Esophagus muscularis mucosa (tissue), 3 donors: Measurements from ENCODE around the gene TBC1D5.

ENCODE experiments used
- POLR2A ChIP-seq: fragments of 450-650 bp; IDR thresholded peaks from one replicate; pipeline ENCODE4 v1.6.1; 2017; ENCODE audit warnings: antibody characterized with exemption, moderate library complexity, mild to moderate bottlenecking, low read depth
- POLR2AphosphoS5 ChIP-seq, 2 donors: sonication (generic); formaldehyde crosslinking; IDR thresholded peaks; one replicate each; pipeline ENCODE4 v1.6.1; 2017; ENCODE audit warnings: antibody characterized with exemption in 2 of 2
- TF ChIP-seq, protein P1 (sequence below), 3 experiments: fragments of 200-600 bp in 2 of 3; fragments of 450-650 bp in 1 of 3; sonication (generic) in 2 of 3; IDR thresholded peaks; one replicate each; pipeline ENCODE4 v1.5.1; 2017 to 2019; ENCODE audit warnings: antibody characterized with exemption in 3 of 3, mild to moderate bottlenecking in 2 of 3, moderate library complexity in 1 of 3

DNA sequence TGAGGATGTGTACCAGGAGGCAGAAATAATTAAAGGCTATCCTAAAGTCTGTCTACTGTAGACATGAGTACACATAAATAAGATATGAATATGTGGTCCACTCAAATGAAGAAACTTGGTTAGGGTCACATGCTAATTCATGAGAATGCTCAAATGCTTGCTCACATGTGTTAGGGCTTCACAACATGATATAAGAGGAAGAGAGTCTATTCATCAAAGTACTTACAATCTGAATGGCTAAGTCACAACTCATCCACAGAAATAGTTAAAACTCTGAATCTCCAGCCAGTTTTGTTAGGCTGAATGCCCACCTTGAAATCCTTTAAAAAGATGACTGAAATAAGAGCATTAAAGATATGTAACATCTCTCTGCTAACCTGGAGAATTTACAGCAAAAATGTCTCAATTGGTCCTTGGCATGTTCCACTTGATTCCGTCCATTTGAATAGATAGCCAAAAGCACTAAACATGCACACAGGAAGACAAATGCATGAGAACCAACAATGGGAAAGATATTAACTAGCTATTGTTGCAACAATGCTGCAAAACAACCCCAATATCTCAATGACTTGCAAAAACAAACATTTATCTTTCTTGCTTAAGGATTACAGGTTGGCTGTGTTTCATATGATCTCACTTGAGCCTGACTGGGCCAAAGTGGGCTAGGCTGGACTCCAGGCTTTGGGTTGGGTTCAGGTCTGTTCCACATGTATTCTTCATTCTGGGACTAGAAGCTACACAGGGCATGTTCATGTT, 10.6 kb upstream of the TBC1D5 start:
- TF ChIP-seq, protein P1, sequence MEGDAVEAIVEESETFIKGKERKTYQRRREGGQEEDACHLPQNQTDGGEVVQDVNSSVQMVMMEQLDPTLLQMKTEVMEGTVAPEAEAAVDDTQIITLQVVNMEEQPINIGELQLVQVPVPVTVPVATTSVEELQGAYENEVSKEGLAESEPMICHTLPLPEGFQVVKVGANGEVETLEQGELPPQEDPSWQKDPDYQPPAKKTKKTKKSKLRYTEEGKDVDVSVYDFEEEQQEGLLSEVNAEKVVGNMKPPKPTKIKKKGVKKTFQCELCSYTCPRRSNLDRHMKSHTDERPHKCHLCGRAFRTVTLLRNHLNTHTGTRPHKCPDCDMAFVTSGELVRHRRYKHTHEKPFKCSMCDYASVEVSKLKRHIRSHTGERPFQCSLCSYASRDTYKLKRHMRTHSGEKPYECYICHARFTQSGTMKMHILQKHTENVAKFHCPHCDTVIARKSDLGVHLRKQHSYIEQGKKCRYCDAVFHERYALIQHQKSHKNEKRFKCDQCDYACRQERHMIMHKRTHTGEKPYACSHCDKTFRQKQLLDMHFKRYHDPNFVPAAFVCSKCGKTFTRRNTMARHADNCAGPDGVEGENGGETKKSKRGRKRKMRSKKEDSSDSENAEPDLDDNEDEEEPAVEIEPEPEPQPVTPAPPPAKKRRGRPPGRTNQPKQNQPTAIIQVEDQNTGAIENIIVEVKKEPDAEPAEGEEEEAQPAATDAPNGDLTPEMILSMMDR (IDR thresholded peaks at IDR 0.05) = no peak
- TF ChIP-seq POLR2A (no peak), POLR2AphosphoS5 (IDR thresholded peaks at IDR 0.05) (no peak)
